HL-60/S4 treated with retinoic acid at 250 ng/mL for 4 days and 3 days (cell line): ENCODE results near the gene ANKRD23.

Experiments
- in situ Hi-C: fragments of 300-500 bp; cut with MboI; formaldehyde crosslinking; loops from 2 replicates; pipeline ENCODE4 v1.7.0; 2022; ENCODE audit warnings: low sequenced_read_pairs

The ANKRD23 gene

DNA sequence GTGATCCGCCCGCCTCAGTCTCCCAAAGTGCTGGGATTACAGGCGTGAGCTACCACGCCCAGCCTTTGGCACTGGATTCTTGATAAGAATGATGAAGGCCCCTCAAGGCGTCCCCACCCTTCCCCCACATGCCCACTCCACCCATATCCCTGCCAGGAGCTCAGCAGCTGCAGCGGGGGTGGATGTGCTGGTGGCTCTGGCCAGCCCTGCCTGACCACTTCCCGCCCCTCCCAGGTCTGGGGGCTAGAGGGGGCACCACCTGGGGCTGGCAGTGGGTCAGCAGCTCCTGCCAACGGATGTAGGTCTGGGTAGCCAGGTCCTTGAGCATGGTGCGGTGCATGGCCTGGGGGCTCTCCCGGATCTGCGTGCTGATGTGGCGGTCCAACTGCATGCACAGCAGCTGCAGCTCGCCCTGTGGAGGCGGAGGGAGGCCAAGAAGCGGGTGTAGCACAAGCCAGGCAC is 33.8 kb upstream of the ANKRD23 start:
- in situ Hi-C loops, result no loop called here

DNA sequence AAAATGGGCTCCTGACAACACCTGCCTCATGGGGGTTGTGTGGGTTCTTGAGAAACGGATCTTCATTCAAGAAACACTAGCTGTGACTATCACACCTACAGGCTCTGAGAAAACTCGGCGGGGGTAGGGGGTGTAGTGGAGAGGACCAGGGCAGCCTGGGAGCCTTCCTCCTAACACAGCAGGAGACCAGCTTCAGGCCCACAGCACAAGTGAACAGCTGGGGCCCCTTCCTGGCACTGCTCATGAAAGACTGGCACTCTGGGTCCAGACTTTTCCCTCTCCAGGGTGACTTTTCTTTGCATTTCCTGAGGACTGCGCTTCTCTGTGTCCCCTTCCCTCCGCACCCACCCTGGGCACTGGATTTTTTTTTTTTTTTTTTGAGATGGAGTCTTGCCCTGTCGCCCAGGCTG is 33.2 kb upstream of the ANKRD23 start:
- in situ Hi-C loops, result no loop called here

DNA sequence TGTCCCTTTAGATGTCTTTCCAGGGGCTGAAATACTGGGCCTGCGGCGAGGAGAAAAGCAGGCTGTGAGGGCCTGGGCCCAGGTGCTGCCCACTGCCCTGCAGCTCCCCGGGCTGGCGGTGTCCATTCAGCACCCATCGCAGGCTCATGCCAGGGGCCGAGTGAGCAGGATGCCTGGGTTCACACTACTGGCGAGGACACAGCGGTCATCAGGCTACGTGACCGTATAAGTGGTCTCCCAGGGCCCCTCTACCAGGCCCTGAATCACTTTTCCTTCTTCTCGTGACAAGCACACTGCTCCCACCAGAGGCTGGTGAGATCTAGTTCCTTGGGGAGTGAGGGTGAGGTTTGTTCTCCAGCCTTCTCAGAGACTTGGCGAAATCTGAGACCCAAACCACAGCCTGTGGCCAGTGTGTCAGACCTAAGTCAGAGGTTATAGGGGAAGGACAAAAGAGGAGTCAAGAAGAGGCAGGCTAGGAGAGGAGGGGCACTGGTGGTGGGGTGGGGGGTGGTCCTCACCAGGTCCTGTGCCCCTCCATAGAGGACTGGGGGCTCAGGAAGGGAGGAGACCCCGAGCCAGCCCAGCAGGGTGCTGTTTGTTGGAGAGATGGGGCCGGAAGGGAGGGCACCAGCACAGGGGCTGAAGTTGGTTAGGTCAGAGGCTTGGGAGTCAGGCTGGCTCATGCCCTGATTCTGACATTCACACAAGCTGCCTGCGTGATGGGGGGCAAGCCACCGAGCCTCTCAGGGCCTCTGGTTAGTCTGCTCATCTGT is 32.6 kb upstream of the ANKRD23 start:
- in situ Hi-C loops, result no loop called here

DNA sequence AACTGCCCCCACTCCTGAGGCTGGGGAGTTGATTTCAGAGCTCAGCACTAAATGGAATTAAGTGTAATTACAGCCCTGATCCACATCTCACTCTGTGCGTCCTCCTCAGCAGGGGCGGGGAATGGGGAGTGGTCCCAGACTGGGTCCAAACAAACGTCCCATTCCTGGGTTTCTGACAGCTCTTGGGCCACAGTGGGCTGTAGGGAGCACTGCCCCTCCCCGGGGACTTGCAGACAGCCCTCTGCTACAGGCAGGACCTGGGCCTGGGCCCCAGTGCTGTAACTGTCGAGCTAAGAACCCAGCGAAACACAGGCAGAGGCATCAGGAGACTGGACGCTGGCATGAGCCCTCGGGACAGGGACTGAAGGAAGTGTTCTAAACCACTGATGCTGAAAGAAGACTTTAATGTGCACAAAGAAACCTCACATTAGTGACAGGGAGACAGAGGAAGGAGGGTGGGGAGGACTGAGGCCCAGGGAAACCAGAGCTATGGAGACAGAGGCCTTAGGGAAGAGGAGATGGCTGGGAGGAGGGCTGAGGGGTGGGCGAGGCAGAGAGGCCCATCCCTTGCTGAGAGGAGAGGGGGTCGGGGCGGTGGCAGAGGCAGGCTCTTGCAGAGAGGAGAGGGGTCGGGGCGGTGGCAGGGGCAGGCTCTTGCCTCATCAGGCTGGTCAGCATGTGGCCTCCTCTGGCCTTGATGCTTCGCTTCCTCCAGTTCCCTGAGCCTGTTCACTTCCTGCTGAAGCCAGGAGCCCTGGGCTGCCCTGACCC is 31.9 kb upstream of the ANKRD23 start:
- in situ Hi-C loops, result no loop called here

DNA sequence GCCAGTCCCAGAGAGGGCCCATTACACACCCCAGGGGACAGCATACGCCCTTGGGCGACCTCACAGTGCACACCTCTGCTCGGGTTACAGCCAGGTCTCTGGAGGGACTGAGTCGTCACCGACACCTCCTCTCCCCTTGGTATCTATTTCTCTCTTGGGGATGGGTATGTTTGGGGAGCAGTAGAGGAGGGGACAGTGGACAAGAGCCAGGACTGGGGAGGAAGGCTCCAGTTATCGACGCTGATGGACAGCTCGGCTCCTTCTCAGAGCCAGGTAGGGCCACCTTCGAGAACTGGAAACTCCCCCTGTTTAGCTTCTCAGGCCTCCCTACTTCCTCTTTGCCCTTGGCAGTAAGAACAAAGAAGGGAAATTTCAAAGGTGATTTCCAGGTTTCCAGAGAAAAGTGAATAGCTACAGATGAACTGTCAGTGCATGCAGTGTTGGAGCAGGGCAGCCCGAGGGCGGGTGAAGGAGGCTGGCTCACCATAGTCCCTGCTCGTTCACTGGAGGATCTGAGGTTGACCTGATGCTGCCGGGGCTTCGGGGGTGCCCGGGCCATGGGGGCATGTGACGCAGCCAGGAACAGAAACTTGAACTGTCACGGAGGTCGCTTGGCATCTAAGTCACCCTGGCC is 30.5 kb upstream of the ANKRD23 start:
- in situ Hi-C loops, result no loop called here

DNA sequence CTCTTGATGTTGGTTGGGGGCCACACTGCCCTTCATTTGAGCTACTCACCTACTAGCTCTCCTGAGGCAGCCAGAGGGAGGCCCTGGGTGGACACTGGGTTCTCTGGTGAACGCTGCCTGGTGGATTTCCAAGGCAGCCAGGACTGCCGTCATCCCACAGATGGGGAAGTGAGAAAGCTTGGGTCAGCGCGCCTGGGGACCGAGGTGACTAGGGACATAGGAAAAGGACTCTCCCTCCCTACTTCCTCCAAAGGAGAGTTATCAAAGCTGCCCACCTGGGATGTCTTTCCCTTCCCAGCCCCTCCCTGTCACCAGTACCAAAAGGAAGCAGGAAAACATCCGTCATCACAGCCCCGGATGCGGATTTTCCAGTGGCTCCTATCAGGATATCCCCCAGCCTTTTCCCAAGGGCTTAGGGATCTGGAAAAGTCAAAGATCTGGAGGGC is 29.9 kb upstream of the ANKRD23 start:
- in situ Hi-C loops, result no loop called here

DNA sequence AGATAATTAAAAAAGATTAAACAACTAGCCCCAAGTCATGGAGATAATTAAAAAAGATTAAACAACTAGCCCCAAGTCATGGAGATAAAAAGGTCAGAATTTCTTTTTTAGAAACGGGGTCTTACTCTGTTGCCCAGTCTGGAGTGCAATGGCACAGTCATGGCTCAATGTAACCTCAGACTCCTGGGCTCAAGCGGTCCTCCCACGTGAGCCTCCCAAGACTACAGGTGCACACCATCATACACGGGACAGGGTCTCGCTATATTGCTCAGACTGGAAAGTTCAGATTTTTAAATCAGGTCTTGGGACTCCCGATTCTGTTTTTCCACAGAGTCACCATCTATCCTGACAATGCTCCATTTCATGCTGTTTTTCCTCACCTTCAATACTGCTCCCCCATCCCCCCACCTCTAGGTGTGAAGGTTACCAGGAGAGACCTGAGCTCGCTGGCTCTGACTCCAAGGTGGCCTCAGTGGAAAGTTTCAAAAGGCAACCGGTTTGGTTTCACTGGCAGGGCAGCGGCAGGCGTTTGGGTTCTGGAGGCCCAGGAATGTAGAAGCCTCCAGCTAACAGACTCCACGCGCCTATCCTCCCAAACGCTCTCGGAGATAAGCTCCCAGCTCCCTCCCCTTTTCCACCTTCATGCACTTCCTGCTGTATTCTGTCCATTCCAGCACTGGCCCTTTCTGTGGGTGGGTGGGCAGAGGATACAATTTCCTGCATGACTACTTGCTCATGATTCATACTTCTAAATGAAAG is 28.9 kb upstream of the ANKRD23 start:
- in situ Hi-C loops, result no loop called here

DNA sequence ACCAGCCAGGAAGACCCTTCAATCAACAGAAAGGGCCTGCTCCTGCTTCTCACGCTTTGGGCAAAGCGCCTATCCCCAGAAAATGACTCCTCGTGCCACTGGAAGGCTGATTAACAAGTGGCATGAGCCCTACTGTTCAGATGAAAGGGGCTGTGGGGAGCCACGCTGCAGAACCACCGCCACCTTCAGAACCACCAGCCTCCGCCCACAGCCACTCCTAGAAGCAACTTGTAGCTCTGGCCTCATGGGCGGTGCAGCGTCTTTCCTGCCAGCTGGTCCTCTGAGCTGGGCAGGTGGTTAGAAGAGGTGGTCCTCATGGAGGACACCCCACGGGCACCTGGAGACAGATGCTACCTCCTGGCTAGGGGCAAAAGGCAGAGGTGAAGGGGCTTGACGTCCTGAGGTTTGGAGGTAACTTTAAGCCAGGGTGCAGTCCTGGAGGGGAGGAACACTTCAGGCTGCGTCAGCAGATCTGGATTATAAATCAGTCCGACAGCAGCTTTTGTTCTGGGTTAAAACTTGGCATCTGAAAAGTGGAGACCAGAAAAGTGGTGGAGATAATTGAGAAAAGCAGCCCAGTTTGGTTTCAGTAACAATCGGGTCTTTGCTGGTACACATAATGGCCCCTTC is 26.9 kb upstream of the ANKRD23 start:
- in situ Hi-C loops, result no loop called here

DNA sequence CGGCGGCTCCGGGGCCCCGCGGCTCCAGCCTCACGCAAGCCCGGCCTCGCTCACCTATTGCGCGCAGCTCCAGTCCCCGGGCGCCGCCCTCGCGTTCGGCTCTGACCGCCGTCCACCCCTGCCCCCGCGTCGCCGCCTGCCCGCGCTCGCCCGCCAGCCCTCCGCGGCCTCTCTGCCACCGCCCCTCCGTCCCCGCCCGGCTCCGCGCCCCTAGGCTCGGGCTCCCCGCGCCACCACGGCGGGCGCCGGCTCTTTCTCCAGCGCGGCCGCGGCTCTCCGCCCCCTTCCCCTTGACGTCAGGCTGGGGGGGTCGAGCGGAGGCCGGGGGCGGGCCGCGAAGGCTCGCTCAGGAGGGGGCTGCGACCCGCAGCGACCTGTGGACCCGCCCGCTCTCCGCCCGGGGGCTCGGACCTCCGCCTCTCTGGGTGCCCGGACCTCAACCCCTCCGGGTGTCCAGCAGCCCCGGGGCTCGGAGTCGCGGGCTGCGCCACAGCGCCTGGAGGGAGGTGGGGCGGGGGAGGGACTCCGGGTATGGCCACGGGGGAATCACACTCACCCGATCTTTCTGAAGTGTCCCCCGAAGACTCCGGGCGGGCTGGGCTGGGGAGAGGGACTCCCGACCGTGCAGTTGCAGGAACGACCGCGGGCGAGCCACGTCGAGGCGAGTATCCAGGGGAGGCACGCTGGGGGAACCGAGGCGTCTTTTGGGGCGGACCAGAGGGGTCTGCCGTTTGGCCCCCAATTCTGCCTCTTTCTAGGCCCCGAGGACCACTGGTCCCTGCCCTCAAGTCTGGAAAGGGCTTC is 26.2 kb upstream of the ANKRD23 start, which contains the start of gene SEMA4C:
SEMA4C (minus strand) TSS at position 259 of the 804 bp plus-strand sequence. CDS start 2,194 bp downstream, outside the sequence.
- in situ Hi-C loops, result no loop called here

DNA sequence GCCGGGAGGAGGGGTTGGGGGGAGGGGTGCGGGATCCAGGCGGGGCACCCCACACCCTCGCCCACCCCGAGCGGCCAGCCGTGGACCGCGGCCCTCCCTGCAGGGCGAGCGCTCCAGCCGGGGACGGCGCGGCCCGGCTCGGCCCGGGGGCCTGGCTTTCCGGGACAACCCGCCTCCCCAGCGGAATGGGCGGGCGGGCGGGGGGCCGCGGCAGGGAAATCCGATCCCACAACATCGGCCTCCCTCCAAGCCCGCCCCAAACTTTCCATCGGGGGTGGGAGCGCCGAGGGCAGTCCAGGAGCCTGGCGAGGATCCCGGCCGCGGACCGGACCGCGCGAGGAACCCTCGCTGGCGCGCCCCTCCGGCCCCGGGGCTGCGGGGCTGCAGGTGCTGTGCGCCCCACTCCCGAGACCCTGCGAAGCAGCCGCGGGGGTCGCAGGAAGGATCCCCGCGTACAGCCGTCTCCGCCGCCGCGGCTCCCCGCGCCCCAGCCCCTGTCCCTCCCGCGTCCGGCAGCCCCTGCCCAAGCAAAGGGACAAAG is 25.5 kb upstream of the ANKRD23 start:
- in situ Hi-C loops, result no loop called here

DNA sequence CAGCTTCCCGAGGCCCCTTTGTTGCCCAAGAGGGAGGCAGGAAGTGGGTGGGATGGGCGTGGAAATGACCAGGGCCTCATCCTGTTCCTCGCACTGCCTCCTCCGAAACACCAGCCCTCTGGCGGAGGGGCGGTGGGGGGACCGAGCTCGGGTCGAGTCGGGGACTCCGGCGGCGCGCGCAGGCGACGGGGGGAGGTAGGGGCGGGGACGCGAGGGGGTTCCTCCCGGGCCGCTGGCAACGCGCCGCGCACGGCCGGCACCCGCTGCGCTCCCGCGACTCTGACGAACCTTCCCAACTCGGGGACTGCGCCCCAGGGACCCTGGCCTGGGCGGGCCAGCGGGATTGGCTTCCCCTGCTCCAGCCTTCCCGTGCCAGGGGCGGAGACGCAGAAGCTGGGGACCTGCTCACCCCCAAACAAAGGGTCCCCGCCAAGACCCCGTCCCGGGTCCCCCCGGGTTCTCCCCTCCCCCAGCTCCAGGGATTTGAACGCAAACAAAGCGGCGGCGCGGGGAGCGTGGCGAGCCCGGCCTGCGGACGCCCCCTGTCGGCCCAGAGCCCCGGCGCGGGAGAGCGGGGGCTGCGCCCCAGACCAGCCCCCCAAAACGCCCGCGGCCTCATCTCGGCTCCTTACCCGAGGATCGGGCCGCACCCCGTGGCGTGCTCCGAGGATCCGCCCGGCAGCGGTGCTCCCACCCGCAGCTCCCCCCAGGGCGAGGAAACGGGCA is 24.9 kb upstream of the ANKRD23 start:
- in situ Hi-C loops, result no loop called here

DNA sequence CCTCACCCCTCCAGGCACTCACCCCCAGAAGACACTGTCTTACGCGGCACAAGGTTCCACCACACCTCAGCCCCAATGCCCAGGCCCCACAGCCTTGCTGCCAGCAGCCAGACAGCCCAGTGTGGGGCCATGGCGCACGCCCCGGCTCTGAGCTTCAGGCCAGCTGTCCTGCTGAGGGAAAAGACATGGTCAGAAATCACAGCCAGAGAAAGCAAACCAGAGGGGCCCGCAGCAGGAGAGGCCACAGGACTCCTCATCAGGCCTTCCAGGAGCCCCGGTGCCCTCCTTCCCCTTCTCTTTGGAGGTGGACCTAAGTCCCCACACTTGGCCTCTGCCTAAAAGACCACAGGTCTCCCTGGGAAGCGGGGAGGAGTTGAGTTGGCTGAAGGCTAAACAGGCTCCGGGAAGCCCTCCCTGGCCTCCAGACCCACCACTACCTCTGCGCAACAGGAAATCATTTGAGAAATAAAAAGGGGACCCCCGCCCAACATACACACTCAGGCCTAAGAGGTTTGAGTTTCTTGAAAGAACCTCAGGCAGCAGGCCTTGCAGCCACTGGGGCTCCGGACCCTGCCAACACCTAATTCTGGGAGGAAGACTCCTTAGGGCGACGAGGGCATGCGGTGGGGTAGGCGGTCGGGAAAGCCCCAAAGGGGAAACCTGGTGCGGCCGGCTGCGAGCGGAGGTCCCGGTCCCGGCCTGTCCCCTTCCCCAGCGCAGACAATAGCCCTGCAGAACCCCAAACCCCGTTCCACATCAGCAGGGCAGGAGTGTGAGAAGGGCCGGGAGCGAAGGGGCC is 24.1 kb upstream of the ANKRD23 start:
- in situ Hi-C loops, result no loop called here

DNA sequence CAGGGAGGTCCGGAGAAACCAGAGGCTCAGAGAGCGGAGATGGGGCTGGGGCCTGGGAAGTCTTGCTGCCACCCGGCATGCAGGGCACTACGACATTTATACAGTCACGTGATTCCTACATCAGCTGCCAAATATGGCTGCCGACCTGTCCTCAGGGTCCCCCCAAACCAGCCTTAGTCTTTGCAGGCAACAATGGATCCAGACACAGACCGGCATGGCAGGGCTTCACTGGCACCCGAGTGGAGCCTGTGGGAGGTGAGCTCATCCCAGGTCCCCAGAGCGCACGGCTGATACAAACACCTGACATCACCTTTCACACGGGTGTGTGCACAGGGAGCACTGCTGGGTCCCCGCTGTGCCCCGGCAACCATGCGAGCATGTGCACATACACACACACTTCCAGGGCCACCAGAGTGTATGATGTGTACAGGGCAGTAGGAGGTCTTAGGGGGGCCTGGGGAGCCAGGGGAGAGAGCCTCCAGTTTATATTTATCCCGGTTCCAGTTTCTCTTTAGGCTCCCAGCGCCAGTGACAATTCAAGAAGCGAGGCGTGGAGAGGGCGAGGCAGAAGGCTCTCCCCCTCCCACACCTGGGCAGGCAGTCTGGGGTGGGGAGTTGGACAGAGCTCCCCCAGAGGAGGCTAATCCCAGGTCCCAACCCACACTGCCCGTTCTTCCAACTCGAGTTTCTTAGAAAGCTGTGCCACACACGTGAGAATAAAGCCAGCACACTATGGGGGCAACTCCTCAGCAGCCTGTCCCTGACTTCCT is 23.4 kb upstream of the ANKRD23 start:
- in situ Hi-C loops, result no loop called here

DNA sequence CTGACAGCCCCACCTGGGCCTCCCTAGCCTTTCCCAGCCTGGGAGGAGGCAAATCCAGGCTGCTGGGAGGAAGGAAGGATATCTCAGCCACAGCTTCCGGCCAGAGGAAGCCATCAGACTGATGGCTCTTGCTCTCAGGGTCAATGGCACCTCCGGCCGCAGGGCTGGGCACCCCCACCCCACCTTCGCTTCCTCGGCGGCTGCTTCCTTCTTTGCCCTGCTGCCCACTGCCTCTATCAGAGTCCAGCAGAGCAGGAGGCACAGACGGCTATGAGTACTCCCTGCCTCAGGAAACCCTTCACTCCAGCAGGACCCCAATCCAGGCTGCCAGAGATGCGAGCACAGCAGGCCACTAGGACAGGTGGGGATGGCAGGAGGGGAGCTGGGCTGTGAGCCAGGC is 22.8 kb upstream of the ANKRD23 start:
- in situ Hi-C loops, result no loop called here

DNA sequence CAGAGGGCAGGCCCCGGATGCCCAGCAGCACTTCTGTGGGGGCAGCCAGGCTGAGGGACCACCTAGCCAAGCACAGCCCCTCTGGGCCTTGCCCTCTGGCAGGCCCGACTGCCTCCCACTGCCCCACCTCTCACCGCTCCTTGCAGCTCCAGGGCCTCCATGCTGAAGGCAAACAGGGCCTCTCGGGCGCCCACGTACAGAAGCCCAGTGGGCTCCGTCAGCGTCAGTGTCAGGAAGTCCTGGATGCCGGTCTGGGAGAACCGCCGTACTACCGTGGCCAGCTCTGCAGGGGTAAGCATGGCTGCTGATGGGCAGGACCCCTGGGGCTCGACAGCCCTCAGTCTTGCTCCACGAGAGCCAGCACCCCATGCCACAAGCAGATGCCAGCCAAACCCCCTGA is 22.3 kb upstream of the ANKRD23 start:
- in situ Hi-C loops, result no loop called here

DNA sequence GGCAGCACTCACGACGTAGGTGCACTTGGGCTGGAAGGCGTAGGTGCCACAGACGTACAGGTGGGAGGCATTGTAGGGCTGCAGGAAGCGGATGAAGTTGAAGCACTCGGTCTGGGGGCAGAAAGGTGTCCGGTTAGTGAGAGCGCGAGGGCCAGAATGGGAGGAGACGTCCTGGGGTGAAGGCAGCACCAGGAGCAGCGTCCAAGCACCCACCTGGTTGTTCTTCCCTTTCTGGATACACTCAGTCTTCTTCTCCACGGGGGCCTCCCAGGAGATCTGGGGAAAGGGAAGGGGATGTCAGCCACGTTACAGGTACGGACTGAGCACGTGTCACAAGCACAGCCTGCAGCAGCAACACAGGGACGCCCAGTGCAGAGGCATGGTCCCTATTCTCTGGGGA is 21.8 kb upstream of the ANKRD23 start:
- in situ Hi-C loops, result no loop called here
